GM19455 (cell line): ENCODE results near the gene RAD51B.

ENCODE experiments used
- ATAC-seq: cut with Tn5 transposase; IDR thresholded peaks from one replicate; pipeline ENCODE4 v1.9.1; 2021; ENCODE audit not compliant: unreplicated experiment

Gene RAD51B

DNA sequence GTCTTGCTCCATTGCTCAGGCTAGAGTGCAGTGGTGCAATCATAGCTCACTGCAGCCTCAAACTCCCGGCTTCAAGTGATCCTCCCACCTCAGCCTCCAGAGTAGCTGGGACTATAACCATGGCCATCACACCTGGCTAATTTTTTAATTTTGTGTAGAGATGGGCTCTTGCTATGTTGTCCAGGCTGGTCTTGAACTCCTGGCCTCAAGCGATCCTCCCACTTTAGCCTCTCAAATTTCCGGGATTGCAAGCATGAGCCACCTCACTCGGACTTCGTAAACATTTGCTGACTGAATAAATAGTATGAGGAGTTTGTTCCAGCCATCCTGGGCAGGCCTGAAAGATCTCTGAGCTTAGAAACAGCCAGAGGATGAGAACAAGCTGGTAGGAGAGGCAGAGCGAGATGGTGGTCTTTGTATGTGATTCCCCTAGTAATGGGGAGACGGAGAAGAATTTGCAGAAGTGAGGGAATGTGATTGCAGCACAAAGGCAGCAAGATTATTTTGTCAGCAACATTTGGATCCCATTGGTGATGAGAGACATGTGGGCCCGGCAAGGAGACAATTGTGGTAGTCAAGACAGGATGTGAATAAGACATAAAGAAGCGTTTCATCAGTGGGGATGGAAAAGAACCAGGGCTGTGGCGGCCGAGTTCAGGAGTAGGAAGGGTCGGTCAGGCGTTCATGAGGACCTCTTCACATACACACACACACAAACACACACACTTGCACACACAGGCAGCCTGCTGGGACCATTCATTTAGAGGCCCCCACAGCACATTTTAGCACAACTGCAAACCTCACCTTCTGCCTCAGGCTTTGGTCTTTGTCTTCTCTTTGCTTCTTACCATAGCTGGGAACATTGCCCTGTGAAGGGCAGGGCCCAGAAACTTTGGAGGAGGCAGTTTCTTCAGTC lies 817.8 kb downstream of the RAD51B start:
- ATAC-seq, result no peak

DNA sequence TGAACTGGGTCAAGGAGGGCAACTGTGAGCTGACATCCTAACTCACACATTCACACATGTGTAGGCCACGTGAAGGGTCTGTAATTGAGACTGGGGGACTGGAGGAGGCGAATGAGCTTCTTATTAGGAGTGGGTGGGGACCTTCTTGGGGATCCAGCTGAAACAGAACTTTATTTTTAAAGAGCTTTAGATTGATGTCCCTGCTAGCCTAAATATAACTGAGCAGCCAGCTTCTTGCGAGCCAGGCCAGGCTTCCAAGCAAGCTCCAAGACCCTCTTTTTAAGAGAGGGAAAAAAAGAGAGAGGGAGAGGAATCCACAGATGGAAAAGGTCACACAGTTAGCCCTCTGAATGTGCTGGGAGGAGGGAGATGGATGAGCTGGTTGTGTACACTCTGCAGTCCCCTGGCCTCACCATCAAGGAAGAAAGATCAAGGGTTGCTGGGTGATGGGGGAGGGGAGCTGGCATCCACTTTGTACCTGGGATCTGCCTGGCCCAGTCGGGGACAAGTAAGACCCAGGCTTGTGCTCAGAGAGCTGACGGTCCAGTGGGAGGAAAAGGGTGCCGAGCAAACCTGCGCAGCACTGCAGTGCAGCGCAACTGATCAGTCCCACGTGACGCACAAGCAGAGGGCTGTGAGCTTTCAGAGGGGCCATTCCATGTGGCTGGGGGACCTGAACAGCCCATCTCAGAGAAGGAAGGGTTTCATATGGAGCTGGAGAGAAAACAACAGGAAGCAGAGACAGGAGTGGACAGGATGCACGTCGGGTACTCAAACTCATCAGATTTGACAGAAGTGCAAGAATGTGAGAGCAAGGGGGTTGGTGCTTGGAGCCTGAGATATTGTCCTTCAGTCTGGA lies 818.8 kb downstream of the RAD51B start:
- no peak for ATAC-seq

DNA sequence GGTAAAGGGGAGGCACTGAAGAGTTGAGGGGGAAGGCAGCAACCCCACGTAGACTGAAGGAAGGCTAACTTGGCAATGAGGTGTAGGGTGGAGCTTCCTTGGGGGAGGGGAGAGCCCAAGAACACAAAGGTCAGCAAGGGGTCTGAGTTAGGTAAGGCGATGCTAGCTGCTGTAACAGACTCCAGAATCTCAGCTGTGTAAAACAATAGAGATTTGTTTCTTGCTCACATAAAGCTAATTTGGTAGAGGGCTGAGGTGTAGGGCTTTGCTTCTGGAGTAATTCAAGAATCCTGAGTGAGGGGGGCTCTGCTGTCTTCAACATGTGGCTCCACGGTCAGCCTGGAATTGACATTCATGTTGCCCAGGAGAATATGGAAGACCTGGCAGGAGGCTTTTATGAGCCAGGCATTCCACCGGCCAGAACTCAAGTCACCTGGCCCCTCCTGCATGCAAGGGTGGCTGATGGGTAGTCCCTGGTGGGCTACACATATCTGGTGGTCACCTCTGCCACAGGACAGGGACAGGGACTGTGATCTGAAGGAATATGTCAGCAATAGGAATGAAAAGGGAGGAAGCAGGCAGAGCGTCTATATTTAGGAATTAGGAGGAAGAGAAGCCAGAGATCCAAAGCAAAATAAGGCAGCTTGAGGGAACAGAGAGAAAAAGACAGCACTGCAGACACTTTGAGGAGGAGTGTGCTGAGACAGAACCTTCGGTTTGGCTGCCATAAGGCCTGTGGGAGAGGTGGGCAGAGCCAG lies 819.6 kb downstream of the RAD51B start:
- ATAC-seq, result no peak

DNA sequence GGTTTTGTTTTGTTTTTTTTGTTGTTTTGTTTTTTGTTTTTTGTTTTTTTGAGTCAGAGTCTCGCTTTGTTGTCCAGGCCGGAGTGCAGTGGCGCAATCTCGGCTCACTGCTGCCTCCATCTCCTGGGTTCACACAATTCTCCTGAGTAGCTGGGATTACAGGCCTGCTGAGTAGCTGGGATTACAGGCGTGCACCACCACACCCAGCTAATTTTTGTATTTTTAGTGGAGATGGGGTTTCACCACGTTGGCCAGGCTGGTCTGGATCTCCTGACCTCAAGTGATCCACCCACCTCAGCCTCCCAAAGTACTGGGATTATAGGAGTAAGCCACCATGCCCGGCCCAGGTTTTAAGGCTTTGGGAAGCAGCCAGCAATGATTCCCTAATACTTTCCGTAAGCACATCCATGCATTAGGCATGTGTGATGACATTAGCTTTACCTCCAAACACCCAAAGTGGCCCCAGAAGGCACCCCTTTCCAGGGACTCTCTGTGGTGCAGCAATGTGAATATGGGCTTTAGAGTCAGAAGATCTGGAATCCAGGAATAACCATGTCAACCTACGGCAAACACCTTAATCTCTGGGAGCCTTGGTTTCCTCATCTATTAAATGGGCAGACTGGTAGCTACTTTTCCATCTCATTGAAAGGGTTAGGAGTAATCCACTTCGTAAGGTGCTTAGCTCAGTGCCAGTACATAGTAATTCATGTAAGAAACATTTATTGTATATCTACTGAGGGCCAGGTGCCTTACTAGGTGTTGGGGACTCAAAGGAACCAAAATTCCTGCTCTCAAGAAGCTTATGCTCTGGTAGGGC lies 820.4 kb downstream of the RAD51B start:
- ATAC-seq, result no peak

DNA sequence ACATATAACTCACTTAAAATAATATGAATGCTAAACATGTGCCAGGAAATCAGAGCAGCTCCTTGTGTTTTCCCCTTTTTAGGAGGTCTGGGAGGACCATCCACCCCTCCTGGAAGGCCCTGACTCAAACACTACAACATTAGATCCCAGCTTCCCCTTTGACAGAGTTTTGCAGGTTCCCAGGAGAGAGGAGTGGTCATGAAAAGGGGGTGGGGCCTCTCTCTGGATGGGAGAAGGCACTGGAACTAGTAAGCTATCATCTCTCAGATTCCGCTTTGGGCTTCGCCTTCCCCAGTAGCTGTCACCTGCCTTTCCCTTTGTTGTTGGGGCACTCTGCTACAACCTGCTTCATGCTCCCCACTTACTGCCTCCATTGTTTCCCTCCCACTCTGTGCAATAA lies 824.1 kb downstream of the RAD51B start:
- ATAC-seq, result no peak

DNA sequence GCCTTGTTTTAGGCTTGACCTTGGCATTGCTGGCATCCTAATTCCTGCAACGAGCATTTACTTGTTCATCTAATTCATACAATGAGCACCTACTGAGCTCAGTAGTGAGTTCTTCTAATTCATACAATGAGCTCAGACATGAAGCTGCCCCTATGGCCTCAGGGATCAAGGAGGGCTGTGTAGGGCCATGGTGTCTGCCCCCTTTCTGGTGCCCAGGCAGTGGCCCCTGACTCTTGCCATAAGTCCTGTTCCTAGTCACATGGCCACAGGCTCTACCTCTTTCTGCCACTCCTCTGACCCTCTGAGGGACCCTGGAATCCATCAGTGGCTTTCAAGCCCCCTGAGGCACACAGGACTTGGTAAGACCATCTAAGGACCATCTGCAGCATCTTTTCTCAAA lies 824.5 kb downstream of the RAD51B start:
- ATAC-seq, result no peak

DNA sequence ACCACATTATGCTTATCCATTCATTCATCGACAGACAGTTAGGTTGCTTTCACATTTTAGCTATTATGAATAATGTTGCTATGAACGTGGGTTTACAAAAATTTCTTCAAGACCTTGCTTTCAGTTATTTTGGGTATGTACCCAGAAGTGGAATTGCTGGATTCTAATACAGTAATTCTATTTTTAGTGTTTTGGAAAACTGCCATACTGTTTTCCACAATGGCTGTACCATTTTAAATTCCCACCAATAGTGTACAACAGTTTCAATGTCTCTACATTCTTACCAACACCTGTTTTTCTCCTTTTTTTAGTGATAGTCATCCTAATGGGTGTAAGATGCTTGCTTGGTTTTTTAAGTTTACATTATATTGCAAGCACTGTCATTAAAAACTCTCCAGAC lies 825.8 kb downstream of the RAD51B start:
- ATAC-seq, result no peak

DNA sequence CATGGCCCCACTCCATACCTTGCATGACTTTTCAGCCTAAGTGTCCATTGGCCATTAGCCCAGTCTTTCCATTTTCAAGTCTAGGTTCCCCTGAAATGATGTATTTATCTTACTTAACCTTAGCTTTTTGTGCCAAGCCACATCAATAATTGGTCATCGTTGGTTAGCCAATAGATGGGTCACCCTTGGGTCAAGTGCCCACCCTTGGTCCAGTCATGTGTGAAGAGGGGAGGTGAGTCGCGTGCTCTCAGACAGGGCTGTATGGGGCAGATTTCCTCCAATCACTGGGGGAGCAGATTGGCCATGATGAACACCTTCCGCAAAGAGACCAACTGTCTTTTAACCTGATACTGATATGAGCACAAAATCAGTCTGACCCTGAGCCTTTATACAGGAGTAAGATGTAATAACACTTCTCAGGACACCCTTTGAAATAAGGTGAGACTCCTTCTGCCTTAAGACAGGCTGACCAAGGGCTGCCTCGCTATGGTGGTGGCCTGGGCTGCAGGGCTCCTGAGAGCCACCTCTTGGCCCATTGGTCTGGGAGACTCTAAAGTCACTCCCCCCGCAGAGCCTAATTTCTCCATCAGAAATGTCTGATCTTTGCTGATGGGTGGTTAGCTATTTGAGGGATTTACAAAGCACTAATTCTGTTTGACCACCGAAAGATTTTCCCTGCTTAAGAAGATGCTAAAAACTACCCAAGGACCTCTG lies 830.1 kb downstream of the RAD51B start:
- no peak for ATAC-seq

DNA sequence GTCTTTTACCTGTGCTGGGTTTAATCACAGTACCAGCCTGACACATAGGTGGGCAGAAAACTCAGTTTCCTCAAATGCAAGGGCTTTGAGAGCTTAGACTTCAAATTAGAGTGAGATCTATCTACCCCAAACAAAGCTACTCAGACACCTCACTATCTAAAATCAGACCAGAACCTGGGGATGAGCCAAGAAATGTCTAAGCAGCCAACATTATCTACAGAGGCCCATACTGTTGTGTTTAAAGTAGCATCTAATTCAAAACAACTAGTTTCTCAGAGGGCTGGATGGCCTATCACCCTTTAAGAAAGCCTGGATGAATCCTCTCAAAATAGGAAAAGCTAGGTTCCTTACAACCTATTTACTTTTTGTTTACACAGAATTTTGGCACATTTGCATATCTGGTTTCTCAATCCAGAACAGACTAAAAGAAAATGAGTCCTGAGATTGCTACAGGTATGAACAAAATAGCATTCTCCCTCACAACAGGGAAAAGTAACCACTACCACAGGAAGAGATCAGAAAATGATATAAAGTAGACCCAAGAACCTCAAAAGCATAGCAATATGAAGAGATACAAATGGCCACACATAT lies 830.9 kb downstream of the RAD51B start:
- ATAC-seq, result no peak

DNA sequence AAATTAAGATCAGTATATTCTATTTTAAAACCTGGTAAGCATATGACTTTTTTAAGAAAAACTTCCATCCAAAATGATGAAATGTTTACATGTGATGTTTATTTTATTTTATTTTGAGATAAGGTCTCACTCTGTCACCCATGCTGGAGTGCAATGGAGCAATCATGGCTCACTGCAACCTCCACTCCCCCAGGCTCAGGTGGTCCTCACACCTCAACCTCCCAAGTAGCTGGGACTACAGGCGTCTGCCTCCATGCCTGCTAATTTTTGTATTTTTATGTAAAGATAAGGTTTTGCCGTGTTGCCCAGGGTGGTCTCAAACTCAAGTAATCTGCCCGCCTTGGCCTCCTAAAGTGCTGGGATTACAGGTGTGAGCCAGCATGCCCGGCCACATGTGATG lies 831.5 kb downstream of the RAD51B start:
- no peak for ATAC-seq

DNA sequence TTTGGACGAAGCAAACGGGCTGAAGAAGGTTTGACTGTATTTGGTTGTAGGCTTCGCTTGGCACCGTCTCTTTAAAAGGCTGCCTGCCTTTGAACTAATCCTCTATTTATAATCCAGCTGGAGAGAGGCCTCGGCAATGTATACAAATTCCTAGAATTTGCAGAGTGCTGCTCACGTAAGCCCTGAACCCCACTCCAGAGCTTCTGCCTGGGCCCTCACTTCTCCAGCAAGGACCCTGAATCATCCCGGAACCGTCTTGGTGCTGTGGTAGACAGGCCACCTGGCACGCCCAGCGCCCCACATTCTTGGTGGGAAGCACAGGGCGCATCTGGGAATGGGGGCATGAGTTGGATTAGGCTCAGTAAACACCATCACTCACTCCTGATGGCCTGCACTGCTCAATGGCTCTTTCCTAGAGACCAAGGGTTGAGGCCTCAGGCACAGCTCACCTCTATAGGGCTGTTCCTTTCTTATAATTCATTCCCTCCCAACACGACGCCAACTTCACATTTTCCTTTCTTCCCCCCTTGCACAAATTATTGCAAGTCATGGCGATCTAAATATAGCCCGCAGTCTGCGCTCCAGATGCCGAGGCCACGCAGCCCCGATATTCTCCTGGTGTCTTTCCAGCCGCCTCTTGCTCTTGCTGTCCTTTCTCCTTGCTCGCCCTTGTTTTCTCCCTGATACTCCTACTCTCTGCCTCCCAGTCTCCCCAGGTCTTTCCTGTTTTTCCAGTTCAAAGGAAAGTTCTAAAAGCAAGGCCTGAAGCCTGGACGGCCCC lies 832.3 kb downstream of the RAD51B start:
- no peak for ATAC-seq

DNA sequence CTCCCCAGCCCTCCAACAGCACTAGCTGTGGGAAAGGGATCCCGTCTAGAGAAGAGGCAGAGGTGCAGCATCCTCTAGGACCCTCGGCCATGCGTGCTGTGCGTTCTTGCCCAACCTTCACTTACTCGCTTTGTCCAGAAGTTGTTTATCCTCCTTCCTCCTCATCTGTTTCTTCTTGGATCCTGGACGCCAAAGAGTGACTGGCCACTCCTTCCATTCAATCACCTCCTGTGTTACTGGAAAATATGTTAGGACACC lies 832.8 kb downstream of the RAD51B start:
- no peak for ATAC-seq

DNA sequence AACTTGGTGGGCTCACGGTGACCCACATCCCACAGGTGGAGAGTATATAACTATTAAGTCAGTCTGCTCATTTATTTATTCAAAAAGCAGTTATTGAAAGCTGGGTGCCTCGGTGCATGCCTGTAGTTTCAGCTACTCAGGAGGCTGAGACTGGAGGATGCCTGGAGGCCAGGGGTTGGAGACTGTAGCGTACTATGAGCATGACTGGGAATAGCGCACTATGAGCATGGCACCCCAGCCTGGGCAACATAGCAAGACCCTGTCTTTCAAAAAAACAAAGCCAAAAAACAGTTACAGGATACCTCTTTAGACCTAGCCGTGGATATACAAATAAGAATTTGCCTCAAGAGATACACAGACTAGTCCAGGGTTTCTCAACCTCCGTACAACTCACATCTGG lies 833.5 kb downstream of the RAD51B start:
- no peak for ATAC-seq

DNA sequence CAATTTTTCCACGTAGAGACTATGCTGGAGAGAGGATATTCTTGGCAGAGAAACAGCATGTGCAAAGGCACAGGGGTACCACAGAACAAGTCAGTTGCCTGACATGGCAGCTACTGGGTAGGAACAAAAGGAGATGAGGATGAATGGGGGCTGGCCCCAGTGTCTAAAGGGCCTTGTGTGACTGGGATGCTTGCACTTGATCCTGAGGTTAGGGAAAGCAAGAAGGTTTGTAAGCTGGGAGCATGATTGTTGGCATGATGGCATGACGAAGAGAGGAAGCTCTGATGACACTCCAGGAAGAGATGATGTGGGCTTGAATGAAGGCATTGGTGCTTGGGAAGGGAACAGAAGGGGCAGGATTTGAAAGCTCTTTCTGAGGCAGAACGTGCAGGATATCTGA lies 834.2 kb downstream of the RAD51B start:
- ATAC-seq, result no peak

DNA sequence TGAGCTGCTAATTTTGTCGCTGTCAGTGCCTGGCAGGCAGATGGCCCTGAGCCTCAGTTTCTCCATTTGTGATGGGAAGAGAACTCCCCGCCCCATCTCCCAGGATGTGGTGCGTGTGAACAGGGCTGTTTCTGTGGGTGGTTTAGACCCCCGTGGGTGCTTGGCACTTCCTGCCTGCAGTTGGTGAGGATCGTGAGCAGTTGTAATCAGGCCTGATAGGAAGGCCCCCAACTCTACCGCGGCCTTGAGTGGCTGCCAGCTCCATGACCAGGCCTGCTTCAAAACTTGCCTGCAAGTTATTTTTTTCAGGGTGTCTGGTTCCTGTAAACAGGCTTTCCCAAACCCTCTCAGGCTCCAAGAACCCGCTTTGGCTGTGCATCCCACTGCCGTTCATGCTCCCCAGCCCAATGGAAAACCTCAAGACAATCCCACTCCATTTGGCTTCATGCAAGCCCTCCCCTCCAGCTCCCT lies 834.9 kb downstream of the RAD51B start:
- no peak for ATAC-seq

DNA sequence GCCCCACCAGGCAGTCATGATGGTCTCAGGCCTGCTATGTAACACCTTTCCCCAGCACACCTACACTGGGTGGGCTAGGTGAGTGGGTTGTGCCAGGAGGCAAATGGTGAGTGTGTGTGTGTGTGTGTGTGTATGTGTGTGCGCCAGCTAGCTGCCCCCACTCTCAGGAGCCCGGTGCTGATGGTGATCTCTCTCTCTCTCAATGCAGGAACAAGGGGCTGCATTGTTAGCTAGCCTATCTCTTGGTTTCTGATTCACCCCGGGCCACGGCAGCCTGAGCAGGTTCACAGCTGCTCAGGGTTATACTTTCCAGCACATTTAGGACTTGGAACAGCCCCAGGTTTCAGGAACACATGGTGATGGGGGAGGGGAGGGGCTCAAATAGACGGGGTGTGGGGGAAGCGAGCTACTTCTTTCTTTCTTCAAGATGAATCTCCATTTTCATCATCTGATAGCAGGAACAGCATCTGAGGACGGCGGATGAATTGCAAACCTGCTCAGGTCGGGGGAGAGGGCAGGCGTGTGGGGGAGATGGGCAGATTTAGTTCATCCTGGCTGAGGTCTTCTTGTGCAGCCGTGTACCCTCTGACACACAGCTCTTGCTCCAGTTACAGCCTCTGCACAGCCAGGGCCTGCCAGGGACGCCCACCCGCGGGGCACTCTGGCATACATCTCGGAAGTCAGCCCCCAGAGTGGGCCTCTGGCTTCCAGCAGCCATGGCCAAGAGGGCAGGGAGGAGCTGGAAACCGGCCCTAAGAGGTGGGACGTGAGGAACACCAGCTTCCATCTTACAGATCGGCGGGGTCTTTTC lies 835.6 kb downstream of the RAD51B start:
- ATAC-seq, result no peak

DNA sequence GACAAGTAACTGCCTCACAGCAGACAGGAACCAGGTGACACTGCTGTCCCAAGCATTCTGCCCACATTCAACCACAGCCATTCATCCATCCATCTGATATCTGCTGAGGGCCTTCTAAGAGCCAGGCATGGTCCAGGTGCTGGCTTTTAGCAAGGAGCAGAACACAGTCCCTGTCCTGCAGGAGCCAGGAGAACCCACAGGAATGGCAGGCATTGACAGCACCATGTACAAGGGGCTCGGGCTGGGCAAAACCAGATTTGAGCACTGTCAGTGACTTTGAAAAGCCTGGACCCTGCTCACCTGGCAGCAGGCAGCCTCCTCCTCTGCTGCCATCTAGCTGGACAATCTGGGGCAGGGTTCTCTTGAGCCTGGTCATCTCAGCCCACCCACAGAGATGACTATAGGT lies 836.3 kb downstream of the RAD51B start:
- no peak for ATAC-seq

DNA sequence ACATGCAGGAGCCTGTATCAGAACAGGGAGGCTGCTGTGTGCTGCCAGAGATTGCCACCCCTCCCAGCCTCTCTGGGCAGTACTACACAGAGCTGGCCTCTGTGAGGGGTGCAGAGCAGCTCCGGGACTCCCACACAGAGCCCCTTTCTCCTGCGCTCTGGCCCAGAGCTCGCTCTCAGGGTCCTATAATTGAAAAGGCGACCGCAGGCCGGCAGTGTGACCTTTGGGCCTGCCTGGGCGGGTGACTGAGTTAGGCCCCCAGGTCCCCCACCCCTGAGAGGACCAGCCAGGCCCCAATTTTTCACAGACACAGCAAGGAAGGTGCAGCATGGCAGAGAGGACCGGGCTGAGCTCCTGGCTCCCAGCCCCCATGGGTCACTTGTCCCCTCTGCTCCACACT lies 836.9 kb downstream of the RAD51B start:
- no peak for ATAC-seq
